ENCODE data around the gene SLC66A1.

- TF ChIP-seq CTCF (IDR thresholded peaks at IDR 0.05; ENCODE audit: borderline replicate concordance, extremely low read depth, low read length, poor library complexity, severe bottlenecking): no peak
- no peak for TF ChIP-seq EZH2 (IDR thresholded peaks at IDR 0.05; ENCODE audit: borderline replicate concordance, low read depth, low read length, severe bottlenecking)
Observed at GRCh38 chr1:19321071-19321470, 8.9 kb downstream of the SLC66A1 start.

Measured in DND-41 (cell line).